Measurements from ENCODE around the gene ANO6.

DNA sequence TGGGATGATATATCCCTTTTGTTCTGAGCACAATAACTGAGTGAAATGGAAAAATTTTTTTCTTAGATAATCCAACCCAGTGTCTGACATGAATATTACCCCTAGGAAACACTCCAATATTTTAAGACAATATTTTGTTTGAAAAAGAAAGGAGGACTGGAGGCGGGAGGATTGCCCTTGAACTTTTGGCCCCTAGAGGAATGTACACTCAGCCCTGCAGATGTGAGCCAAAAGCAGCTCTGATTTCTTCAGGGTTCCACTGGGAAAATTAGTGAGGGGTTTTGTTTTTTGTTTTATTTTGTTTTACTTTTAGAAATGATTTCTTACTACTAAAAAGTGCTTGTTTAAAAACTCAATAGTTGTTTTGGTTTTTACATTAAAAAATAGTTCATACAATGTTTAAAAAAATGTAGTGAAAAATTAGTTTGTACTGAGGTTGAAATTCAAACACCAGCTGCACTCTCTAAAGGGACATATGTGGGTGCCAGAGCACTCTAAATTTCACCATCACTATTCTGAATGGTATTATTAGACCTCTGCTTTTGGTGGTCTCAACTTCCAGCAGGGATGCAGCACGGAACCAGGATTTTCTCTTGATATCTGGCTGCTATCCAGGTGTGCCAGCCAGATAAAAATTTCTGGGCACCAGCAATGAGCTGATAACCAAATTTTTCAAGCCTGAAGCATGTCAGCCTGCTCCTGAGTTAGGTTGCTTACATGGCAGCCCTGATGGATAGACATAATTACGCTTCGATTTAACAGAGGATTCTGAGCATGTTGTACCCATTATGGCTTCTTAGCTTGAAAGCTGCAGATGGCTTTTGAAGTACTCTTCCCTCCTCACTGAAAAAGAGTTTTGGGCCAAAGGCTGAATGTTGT is 141.9 kb downstream of the ANO6 start:
- TF ChIP-seq RAD21 (conservative IDR thresholded peaks at IDR 0.05) = no peak
- no peak for TF ChIP-seq MXI1 (conservative IDR thresholded peaks at IDR 0.05; ENCODE audit: poor library complexity, severe bottlenecking)
